Testis (tissue), 3 donors: ENCODE data around the gene HSPG2. TPM values are rescaled to one million over a fixed set of nuclear protein-coding genes. Genes with fewer than 3 reads are reported as not detected.

Experiments used
- DNase-seq: peaks from one replicate; pipeline ENCODE4 v3.0.0-alpha.2; 2019
- H3K27ac ChIP-seq, 2 donors: fragments of 200-600 bp; sonication (generic); one replicate each; pipeline ENCODE4 v1.5.1; 2019
- H3K27me3 ChIP-seq: fragments of 200-600 bp; sonication (generic); one replicate; pipeline ENCODE4 v1.5.1; 2019
- H3K36me3 ChIP-seq: fragments of 200-600 bp; sonication (generic); one replicate; pipeline ENCODE4 v1.5.1; 2017; ENCODE audit warnings: low read depth; ENCODE audit errors: missing control alignments
- H3K4me1 ChIP-seq: fragments of 200-600 bp; sonication (generic); one replicate; pipeline ENCODE4 v1.5.1; 2019
- H3K4me3 ChIP-seq, 2 donors: fragments of 200-600 bp; sonication (generic); one replicate each; pipeline ENCODE4 v1.5.1; 2017 to 2019
- H3K9me3 ChIP-seq: fragments of 200-600 bp; sonication (generic); one replicate; pipeline ENCODE4 v1.5.1; 2017
- POLR2A ChIP-seq: fragments of 450-650 bp; IDR thresholded peaks from one replicate; pipeline ENCODE4 v1.6.1; 2017; ENCODE audit warnings: antibody characterized with exemption, mild to moderate bottlenecking, moderate library complexity
- WGBS, 2 donors: methylation state at CpG; one replicate each; pipeline ENCODE4 v1.1.5; 2018; 5-methylcytosine and 5-hydroxymethylcytosine counted together
- intact Hi-C: fragments of 100-400 bp; cut with DNase I; formaldehyde crosslinking; loops from one replicate; pipeline ENCODE4 v1.15.1; 2023; ENCODE audit warnings: low total_unique reads
- polyA plus RNA-seq: library from polyadenylated mRNA; stranded (reverse); fragments of 350-450 nt; fragmentation: Illumina TruSeq; extraction: RNeasy Lipid Tissue Mini Kit (QIAGEN cat#74804); gene quantifications from one replicate; pipeline ENCODE4 v1.2.3, GENCODE V29; 2014; ENCODE audit warnings: low read depth, low replicate concordance; ENCODE audit not compliant: insufficient read depth
- total RNA-seq, 2 donors: library from RNA; depleted of rRNA; stranded (reverse); fragments of >200 nt; gene quantifications; one replicate each; pipeline ENCODE4 v1.2.3, GENCODE V29; 2016
- TF ChIP-seq, protein P1 (sequence below), 3 experiments: fragments of 450-650 bp in 2 of 3; fragments of 200-600 bp in 1 of 3; sonication (generic) in 1 of 3; IDR thresholded peaks; one replicate each; pipeline ENCODE4 v1.5.1; 2016 to 2019; ENCODE audit warnings: antibody characterized with exemption in 3 of 3, mild to moderate bottlenecking in 2 of 3, moderate library complexity in 1 of 3

The HSPG2 gene
- total and polyA plus RNA-seq, 3 donors from 2014 or later = 51.8 to 72.1 (median 54.2) TPM

DNA sequence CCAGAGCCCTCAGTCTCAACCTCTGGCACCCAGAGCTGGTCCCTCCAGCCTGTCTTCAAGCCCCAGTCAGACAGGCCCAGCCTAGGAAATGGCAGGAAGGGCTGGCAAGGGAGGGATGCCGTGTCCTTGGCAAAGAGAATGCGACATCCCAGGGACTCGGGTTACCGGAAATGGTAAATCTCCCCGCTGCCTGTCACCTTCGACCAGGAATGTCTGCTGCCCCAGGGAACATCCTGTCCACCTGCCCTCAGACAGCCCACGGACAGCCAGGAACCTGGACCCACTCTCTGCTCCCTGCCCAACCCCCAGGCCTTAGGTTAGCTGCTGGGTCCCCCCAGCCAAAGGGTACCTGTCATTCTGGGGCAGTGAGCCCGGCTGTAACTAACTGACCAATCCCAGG, 23.9 kb downstream of the HSPG2 start:
- H3K27ac ChIP-seq = peak overlapping the region; percentile 41 to 85
- intact Hi-C loops = no loop called here
- no peak overlapping the region for H3K4me3 ChIP-seq
- WGBS, 2 donors = 58 to 100% methylated on average over 1 to 8 of the region's 8 CpGs
- no peaks in the 10 kb centered on the region for H3K27me3 ChIP-seq
- TF ChIP-seq, protein P1, sequence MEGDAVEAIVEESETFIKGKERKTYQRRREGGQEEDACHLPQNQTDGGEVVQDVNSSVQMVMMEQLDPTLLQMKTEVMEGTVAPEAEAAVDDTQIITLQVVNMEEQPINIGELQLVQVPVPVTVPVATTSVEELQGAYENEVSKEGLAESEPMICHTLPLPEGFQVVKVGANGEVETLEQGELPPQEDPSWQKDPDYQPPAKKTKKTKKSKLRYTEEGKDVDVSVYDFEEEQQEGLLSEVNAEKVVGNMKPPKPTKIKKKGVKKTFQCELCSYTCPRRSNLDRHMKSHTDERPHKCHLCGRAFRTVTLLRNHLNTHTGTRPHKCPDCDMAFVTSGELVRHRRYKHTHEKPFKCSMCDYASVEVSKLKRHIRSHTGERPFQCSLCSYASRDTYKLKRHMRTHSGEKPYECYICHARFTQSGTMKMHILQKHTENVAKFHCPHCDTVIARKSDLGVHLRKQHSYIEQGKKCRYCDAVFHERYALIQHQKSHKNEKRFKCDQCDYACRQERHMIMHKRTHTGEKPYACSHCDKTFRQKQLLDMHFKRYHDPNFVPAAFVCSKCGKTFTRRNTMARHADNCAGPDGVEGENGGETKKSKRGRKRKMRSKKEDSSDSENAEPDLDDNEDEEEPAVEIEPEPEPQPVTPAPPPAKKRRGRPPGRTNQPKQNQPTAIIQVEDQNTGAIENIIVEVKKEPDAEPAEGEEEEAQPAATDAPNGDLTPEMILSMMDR (IDR thresholded peaks at IDR 0.05) = no peak
- no peak for TF ChIP-seq POLR2A
- no peak for DNase-seq
- no peaks in the 10 kb centered on the region for H3K9me3 ChIP-seq
- peaks cover 67% of the 10 kb centered on the region for H3K4me1 ChIP-seq
- H3K36me3 ChIP-seq = no peaks in the 10 kb centered on the region

DNA sequence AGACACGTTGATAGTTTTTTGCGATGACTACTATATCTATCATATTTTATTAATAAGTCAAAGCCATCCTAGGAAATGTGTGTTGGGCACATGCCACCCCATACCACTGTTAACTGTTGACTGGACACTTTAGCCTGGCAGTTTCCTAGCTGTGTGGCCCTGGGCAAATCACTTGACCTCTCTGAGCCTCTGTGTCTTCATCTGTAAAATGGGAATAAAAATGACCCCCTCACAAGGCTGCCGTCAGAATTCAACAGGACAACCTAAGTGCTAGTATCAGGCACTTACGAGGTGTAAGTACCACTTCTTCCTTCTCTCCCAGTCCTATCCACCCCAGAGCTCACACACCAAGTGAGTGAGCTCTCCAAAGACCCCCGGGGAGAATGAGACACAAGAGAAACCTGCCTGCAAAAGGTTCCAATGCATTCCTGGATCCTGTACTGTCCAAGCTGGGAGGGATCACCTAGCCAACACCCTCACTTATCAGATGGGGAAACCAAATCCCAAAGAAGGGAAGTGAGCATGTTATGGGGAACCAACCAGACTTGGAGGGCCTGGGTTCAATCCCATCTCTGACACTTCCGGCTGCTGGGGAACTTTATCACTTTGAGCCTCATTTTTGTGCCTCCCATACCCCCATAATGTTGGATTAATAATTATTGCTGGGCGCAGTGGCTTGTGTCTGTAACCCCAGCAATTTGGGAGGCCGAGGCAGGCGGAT, 24.9 kb downstream of the HSPG2 start:
- TF ChIP-seq POLR2A = no peak
- TF ChIP-seq, protein P1 (IDR thresholded peaks at IDR 0.05) = no peak
- Histone ChIP-seq H3K36me3 (no peaks in the 10 kb centered on the region), H3K4me1 (peaks cover 76% of the 10 kb centered on the region), H3K4me3 (no peak overlapping the region), H3K27ac (peak overlapping the region; percentile 41 to 85), H3K9me3 (no peaks in the 10 kb centered on the region), H3K27me3 (no peaks in the 10 kb centered on the region)
- intact Hi-C loops = no loop called here
- no peak for DNase-seq
- WGBS, 2 donors = 70 to 74% methylated on average over 9 of the region's 9 CpGs

DNA sequence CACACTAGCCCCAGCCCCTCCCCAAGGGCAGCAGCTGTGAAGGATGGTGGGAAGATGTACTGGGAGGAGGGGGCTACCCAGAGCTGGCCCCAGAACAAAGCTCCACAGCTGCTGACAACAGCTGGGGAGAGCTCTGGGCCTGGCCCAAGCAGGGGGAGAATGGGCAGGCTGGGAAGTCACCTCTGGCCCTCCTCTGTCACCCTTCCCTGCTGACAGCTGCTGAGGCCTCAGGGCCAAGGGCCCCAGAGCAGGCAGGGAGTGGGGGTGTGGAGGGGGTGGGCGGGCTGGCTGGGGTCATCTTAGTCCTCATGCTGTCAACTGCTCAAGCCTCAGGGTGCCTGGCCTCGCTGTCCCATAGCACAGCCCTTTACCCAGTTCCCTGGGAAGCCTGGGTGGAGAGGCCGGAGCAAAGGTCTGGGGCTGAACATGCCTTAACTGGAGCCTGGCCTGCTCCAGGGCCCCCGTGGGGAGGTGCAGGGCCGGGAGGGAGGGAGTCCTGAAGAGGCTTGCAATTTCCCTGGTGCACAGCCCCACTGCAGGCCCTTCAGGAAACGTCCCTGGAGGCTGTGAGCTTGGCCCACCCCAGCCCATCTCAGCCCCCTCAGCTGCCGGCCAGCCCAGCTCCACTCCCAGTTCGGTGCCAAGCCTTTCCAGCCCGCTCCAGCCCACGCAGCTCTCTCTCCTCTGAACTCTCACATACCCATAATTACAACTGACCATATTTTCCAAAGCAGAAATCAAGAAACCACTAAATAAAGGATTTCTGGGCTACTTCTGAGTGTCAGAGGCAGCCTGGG, 25.7 kb downstream of the HSPG2 start:
- TF ChIP-seq, protein P1 (IDR thresholded peaks at IDR 0.05) = no peak
- no peak for TF ChIP-seq POLR2A
- H3K27me3 ChIP-seq = no peaks in the 10 kb centered on the region
- H3K4me3 ChIP-seq = no peak overlapping the region
- no peaks in the 10 kb centered on the region for H3K9me3 ChIP-seq
- H3K36me3 ChIP-seq = no peaks in the 10 kb centered on the region
- peak; percentile 51 for DNase-seq
- H3K27ac ChIP-seq = peak overlapping the region; percentile 2 to 85
- 22 to 49% methylated on average over 5 to 10 of the region's 10 CpGs for WGBS, 2 donors
- H3K4me1 ChIP-seq = peaks cover 84% of the 10 kb centered on the region
- intact Hi-C loops = no loop called here

DNA sequence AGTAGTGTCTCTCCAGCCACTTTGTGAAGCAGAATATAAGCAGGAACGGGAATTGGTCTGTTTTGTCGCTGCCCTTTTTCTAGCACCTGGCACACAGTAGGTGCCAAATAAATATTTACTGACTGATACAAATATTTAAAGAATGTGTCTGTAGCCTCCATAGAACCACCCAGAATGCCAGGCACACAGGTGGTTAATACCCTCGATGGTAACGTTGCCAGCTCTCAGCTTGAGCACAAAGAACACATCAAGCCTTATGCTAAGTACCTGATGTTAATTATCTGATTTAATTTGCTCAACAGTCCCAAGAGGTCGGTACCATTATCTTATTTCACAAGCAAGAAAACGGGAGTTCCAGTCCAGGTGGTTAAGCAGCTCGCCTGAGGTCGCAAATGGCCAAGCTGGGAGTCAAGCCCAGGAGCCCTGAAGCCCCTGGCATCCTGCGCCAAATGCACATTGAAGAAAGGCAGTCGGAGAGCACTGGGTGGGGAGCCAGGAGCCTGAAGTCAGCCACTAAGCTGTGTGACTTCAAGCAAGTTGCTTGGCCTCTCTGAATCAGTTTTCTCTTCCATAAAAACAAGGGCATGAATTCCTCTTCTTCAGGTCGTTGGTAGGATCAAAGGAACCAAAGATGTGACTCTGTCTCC, 26.4 kb downstream of the HSPG2 start:
- TF ChIP-seq, protein P1 (IDR thresholded peaks at IDR 0.05) = no peak
- no peak for TF ChIP-seq POLR2A
- intact Hi-C loops = no loop called here
- Histone ChIP-seq H3K27ac (peak overlapping the region; percentile 2 to 85), H3K36me3 (no peaks in the 10 kb centered on the region), H3K27me3 (no peaks in the 10 kb centered on the region), H3K9me3 (no peaks in the 10 kb centered on the region), H3K4me3 (no peak overlapping the region), H3K4me1 (peaks cover 90% of the 10 kb centered on the region)
- WGBS, 2 donors = 64 to 70% methylated on average over 11 of the region's 11 CpGs
- DNase-seq = no peak
